Measurements from ENCODE around the gene GAP43.
"Not testable (repeated sequence)": the region's sequence is repeated elsewhere in the genome, so short reads cannot be mapped to it uniquely, and the experiment has no call there.

Gene GAP43

GRCh38 chr3:115695090-115695489, 71.8 kb downstream of the GAP43 start:
- DNase-seq (ENCODE audit: extremely low read depth in 1 of 2, low read depth in 1 of 2), result no peak

- no peak for DNase-seq (ENCODE audit: extremely low read depth in 1 of 2, low read depth in 1 of 2)
Measured at GRCh38 chr3:115697263-115698053, 74.1 kb downstream of the GAP43 start.

DNA sequence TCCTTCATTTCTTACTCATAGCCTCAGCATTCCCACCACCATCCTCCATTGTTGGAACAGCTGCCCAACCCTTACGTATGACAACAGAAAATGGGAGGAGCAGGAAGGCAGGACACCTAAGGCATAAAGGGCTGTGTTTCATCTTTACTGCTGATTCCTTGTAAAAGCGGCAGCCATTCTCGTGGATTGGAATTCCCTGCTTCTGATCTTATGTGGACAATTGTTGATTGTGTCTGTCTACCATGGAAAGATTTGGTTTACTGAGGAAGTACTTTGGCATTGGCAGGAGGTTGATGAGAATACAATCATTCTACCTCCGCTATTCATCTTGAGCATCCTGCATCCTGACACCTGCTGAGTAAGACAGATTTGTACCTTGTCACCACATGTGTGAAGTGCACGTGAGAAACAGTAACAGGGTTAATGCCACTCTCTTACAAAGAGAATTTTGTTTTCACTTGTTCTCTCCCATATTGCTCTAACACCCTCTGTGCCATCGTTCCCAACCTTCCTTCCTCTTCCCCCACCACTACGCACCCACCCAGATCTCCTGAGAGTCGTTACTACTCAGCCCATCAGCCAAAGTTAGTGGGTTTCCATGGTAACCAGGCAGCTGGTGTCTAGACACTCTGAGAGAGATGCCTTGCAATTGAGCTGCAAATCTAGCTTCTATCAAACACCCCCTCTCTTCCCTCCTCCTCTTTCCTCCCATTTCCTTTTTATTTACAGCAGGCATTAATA, 75.7 kb downstream of the GAP43 start:
- DNase-seq (ENCODE audit: extremely low read depth in 1 of 2, low read depth in 1 of 2), result no peak

- DNase-seq (ENCODE audit: extremely low read depth in 1 of 2, low read depth in 1 of 2), result no peak
Measured at GRCh38 chr3:115699706-115700105, 76.4 kb downstream of the GAP43 start.

- DNase-seq (ENCODE audit: extremely low read depth in 1 of 2, low read depth in 1 of 2), result no peak
Measured at GRCh38 chr3:115702598-115702997, 79.3 kb downstream of the GAP43 start.

DNA sequence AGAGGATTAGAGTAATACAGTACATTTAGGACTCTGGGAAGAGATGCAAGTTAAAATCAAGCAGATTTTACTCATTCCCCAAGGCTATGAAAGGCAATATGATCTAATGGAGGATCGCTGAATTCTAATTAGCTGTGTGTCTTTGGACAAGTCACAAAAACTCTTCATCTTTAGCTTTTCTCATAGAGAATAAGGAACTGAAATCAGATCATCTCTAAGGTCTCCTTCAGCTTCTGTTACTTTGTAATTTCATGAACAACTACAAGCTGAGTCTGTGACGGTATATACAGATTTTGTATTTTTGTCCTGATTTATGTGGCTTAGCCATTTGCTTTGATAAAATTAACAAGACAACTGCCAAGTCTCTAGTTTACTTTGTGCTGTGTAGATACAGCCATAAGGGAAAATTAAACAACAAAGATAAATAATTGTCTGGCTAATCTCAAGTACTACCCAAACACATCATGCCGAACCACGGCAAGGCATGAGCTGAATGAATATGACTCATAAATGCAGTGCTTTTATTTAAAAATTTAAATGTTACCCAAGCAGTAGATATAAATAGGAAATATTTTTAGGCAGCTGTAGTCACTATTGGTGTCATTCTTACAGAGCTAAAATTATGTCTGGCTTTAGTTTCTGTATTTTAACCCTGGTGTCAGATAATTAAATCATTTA, 81.5 kb downstream of the GAP43 start:
- DNase-seq (ENCODE audit: extremely low read depth in 1 of 2, low read depth in 1 of 2), result no peak

DNA sequence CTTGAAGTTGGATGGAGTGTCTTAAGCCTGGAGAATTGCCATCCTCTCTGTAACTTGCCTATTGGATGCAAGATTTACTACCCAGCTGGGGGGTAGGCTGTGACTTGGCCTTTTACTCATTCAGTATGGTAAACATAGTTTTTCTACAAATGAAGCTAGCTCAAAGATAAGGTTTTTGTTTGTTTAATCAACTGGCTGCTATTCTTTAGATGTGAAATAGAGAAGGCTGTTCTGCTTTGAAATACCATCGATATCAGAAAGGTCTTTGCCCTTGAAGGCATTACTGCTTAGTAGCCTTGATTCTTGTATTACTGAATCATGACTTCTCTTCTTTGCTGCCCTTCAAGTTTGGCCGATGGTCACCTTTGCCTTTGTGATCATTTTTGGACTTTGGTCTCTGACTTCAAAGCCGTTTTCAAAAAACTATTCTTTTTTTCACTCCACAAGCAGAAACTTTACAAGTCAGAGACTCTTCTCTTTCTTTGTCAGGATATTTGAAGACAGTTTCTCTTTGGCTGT, 83.1 kb downstream of the GAP43 start:
- DNase-seq (ENCODE audit: extremely low read depth in 1 of 2, low read depth in 1 of 2), result no peak

GRCh38 chr3:115708540-115708939, 85.2 kb downstream of the GAP43 start:
- no peak for DNase-seq (ENCODE audit: extremely low read depth in 1 of 2, low read depth in 1 of 2)

DNA sequence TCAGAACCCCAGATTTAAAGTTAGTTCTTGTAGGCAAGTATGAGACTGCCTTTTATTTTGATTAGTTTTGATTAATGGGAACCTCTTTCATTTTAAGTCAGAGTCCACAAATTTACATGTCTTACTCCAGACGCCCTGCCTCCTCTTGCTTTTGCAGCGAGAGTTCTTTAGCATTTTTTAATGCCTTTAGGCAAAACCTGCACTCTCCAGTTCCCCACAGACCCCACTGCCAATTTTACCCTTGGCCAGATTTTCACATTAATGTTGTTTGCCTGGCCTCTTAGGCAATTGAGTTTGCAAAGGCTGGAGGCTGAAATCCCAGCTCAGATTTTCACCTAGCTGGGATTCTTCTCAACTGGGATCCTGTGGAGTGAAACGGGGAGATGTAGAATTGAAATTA, 85.8 kb downstream of the GAP43 start:
- DNase-seq (ENCODE audit: extremely low read depth in 1 of 2, low read depth in 1 of 2), result no peak

DNA sequence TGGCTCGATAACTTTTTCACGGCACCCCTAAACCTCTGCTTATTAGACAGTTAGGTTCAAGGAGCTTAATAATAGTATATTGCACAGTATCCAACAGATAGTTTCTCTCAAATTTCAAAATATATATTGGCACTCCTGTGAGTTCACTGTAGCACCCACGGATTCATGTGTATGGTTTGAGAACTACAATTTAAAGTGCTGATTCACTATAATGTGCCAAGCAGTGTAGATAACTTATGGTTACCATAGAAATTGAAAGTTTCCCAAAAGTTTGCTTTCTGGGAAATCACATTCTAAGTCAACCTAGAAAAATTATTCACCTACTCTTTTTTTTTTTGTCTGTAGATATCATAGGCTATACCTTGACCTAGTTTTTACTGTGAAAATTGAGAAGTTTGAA, 86.6 kb downstream of the GAP43 start:
- DNase-seq (ENCODE audit: extremely low read depth in 1 of 2, low read depth in 1 of 2), result no peak

DNA sequence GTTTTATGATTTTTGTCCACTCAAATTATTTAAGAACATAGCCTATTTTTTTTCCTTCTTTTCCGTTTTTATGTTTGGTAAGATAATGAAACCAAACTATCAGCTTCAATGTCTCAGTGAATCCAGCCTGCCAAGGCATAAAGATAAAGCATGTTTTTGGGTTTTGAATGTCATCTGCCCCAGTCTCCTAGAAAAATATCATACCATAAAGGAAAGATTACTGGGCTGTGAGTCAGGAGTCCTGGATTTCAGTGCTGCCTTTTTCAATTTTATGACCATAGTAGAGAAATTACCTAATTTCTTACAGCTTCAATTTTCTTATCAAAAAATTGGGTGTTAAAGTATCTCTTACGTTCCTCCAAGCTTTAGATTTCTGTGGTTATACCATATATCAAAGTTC, 87.5 kb downstream of the GAP43 start:
- no peak for DNase-seq (ENCODE audit: extremely low read depth in 1 of 2, low read depth in 1 of 2)

DNA sequence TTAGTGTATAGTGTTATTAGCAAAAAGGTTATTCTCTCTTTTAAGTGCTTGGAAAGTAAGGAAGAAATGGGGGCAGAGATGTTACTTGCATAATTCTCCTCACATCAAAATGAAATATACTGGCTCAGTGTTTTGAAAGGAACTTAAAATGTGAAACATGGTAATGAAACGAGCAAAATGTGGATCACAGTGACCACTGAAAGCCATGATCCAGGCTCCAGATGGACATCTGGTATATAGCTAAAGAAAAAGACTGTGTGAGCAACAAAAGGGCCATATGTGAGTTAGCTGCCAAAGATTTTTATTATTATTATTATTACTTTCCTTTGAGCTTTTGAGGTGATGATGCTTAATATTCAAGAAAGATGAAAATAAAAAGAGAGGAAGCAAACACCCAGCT, 89.6 kb downstream of the GAP43 start:
- DNase-seq (ENCODE audit: extremely low read depth in 1 of 2, low read depth in 1 of 2), result no peak

GRCh38 chr3:115713284-115713683, 90.0 kb downstream of the GAP43 start:
- no peak for DNase-seq (ENCODE audit: extremely low read depth in 1 of 2, low read depth in 1 of 2)

DNA sequence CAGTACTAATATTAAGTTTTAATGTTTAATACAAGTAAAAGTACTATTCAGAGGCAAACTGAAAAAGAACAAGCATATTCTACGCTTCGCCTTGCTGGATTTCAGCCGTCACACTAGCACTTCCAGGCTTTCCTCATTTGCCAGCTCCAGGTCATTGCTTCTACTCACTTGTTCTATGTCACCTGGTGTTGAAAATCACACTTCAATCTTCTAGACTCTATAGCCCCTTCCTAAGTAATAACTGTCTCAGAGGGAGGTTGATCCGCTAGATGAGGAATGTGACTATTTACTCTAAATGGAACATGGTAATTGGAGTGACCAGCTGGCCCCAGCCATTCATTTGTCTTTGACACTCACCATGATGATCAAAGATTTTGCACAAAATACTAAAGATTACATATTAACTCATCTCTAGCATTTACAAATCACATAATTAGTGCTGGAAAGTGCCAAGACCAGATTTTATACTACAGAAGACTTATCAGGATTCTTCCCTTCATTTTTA, 92.0 kb downstream of the GAP43 start:
- DNase-seq (ENCODE audit: extremely low read depth in 1 of 2, low read depth in 1 of 2), result no peak

DNA sequence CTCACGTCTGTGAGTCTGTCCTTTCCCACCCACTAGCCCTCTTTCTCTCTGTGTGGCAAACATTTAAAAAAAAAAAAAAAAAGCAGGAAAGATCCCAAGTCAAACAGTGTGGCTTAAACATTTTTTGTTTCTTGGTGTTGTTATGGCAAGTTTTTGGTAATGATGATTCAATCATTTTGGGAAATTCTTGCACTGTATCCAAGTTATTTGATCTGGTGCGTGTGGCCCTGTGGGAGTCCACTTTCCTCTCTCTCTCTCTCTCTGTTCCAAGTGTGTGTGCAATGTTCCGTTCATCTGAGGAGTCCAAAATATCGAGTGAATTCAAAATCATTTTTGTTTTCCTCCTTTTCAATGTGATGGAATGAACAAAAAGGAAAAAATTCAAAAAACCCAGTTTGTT, 97.7 kb downstream of the GAP43 start:
- DNase-seq (ENCODE audit: extremely low read depth in 1 of 2, low read depth in 1 of 2), result no peak

- DNase-seq (ENCODE audit: extremely low read depth in 1 of 2, low read depth in 1 of 2), result no peak
Measured at GRCh38 chr3:115725800-115726199, 102.5 kb downstream of the GAP43 start.

DNA sequence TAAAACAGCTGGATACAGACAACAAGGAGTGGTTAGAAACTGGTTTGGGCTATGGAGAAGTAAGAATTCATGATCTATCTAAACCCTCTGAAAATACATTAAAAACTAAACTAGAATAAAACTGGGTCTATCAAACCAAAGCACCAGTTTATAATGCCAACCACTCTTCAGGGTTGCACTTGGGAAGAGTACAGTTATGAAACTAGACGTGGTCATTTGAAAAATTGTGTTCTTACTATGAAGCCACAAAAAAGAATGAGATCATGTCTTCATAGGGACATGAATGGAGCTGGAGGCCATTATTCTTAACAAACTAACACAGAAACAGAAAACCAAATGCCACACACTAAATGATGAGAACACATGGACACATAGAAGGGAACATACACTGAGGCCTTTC, 103.8 kb downstream of the GAP43 start:
- no peak for DNase-seq (ENCODE audit: extremely low read depth in 1 of 2, low read depth in 1 of 2)

DNA sequence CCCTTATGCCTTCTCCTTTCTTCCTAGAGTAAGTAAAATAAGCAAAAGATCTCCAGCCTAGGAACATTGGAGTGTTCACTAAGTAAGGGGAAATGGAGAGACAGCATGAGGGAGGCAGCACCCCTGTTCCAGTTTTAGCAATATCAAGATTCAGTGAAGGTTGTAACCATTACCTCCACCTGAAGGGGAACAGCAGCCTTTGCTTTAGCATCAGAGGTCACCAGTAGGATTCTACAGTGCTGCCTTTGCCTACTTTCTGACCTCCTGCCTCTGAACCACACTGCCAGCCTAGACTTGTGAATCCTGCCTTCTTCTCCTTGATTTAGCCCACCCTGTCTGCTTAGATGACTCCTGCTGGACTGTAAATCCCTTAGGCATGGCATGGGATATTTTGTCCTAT, 104.7 kb downstream of the GAP43 start:
- no peak for DNase-seq (ENCODE audit: extremely low read depth in 1 of 2, low read depth in 1 of 2)

DNA sequence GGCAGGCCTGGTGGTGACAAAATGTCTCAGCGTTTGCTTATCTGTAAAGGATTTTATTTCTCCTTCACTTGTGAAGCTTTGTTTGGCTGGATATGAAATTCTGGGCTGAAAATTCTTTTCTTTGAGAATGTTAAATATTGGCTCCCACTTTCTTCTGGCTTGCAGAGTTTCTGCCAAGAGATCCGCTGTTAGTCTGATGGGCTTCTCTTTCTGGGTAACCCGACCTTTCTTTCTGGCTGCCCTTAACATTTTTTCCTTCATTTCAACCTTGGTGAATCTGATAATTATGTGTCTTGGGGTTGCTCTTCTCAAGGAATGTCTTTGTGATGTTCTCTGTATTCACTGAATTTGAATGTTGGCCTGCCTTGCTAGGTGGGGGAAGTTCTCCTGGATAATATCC, 113.0 kb downstream of the GAP43 start:
- not testable (repeated sequence) for DNase-seq (ENCODE audit: extremely low read depth in 1 of 2, low read depth in 1 of 2)

DNA sequence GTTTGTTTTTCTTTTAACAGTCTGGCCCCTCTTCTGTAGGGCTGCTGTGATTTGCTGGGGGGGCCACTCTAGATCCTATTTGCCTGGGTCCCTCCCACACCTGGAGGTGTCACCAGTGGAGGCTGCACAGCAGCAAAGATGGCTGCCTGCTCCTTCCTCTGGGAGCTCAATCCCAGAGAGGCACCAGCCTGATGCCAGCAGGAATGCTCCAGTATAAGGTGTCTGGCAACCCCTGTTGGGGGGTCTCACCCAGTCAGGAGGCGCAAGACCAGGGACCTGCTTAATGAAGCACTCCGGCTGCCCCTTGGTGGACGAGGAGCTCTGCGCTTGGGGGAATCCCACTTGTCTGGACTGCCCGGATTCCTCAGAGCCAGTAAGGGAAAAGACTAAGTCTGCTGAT, 118.3 kb downstream of the GAP43 start:
- no peak for DNase-seq (ENCODE audit: extremely low read depth in 1 of 2, low read depth in 1 of 2)

DNA sequence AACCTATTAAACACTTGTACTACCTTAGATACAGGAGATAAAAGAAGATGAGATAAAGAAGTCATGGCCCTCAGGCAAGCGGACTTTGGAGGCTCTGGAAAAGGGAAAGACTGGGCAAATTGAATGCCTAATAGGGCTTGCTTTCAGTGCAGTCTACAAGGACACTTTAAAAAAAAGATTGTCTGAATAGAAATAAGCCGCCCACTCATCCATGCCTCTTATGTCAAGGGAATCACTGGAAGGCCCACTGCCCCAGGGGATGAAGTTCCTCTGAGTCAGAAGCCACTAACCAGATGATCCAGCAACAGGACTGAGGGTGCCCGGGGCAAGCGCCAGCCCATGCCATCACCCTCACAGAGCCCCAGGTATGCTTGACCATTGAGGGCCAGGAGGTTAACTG, 121.2 kb downstream of the GAP43 start:
- not testable (repeated sequence) for DNase-seq (ENCODE audit: extremely low read depth in 1 of 2, low read depth in 1 of 2)

Measured in stimulated activated CD8-positive, alpha-beta memory T cell treated with anti-CD3 and anti-CD28 coated beads, Interleukin-7, amount 100 ng/mL, for 48 hours (primary cell).